SK-N-SH (cell line): ENCODE results near the gene EIF2S2. TPM values are rescaled to one million over a fixed set of nuclear protein-coding genes. Genes with fewer than 3 reads are reported as not detected.
A peak's percentile ranks its signal among the peaks of the same experiment; 100 is the strongest.

Source experiments
- CTCF ChIA-PET: fragments of 300-600, 350-600 bp; formaldehyde crosslinking; extraction: SDS; loops from one replicate; lab custom pipeline; 2021; lab: Yijun Ruan, JAX
- POLR2A ChIA-PET: fragments of 350-600 bp; sonication (Branson Sonifier 250); formaldehyde crosslinking; extraction: SDS; loops from one replicate; lab custom pipeline; 2020; ENCODE audit warnings: antibody characterized with exemption, inconsistent platforms; lab: Yijun Ruan, JAX
- DNase-seq: peaks from one replicate; pipeline ENCODE4 v3.0.0; 2012
- H2AFZ ChIP-seq: fragments of 200-600 bp; sonication (generic); 2 replicates; pipeline ENCODE4 v1.8.1; 2016; ENCODE audit warnings: antibody characterized with exemption, mild to moderate bottlenecking, low read depth
- H3F3A ChIP-seq: fragments of 200-600 bp; sonication (generic); replicated peaks from 2 replicates; pipeline ENCODE3; 2016; ENCODE audit warnings: antibody characterized with exemption, mild to moderate bottlenecking; ENCODE audit not compliant: insufficient read depth
- H3K27ac ChIP-seq, 2 experiments: fragments of 200-500 bp in 1 of 2; fragments of 200-600 bp in 1 of 2; sonication (Bioruptor generic) in 1 of 2; sonication (generic), shearing (Covaris generic) in 1 of 2; 2 replicates each; pipeline versions ENCODE4 v1.5.1 to v1.6.1; 2014 to 2016; ENCODE audit warnings: low read depth in 2 of 2, inconsistent platforms in 1 of 2, low read length in 1 of 2, mild to moderate bottlenecking in 1 of 2, mixed read lengths in 1 of 2
- H3K27me3 ChIP-seq: fragments of 200-600 bp; sonication (generic), shearing (Covaris generic); 2 replicates; pipeline ENCODE4 v1.6.1; 2016; ENCODE audit warnings: mixed run types; ENCODE audit not compliant: insufficient read depth
- H3K36me3 ChIP-seq, 2 experiments: fragments of 200-500 bp in 1 of 2; fragments of 200-600 bp in 1 of 2; sonication (Bioruptor generic) in 1 of 2; sonication (generic) in 1 of 2; replicated peaks in 1 of 2; 2 replicates each; pipeline versions ENCODE3 to v1.5.1; 2014 to 2016; ENCODE audit warnings: low read length in 1 of 2, mild to moderate bottlenecking in 1 of 2; ENCODE audit not compliant: insufficient read depth in 2 of 2, control insufficient read depth in 1 of 2
- H3K4me1 ChIP-seq, 2 experiments: fragments of 200-500 bp in 1 of 2; fragments of 200-600 bp in 1 of 2; sonication (Bioruptor generic) in 1 of 2; sonication (generic), shearing (Covaris generic) in 1 of 2; 2 replicates each; pipeline versions ENCODE4 v1.5.1 to v1.6.1; 2014 to 2016; ENCODE audit warnings: low read depth in 1 of 2, low read length in 1 of 2, mixed run types in 1 of 2; ENCODE audit not compliant: insufficient read depth in 2 of 2, control insufficient read depth in 1 of 2
- H3K4me2 ChIP-seq: fragments of 200-600 bp; sonication (generic), shearing (Covaris generic); 2 replicates; pipeline ENCODE4 v1.6.1; 2017; ENCODE audit warnings: mixed run types
- H3K4me3 ChIP-seq, 2 experiments: fragments of 200-500 bp in 1 of 2; fragments of 200-600 bp in 1 of 2; sonication (Bioruptor generic) in 1 of 2; sonication (generic), shearing (Covaris generic) in 1 of 2; 2 replicates each; pipeline versions ENCODE4 v1.5.1 to v1.8.1; 2014 to 2016; ENCODE audit warnings: low read depth in 2 of 2, inconsistent platforms in 1 of 2, low read length in 1 of 2, mild to moderate bottlenecking in 1 of 2, mixed read lengths in 1 of 2, moderate library complexity in 1 of 2
- H3K79me2 ChIP-seq: fragments of 200-600 bp; sonication (generic); 2 replicates; pipeline ENCODE4 v1.8.1; 2017; ENCODE audit warnings: mild to moderate bottlenecking; ENCODE audit not compliant: insufficient read depth
- H3K9ac ChIP-seq: fragments of 200-600 bp; sonication (generic); 2 replicates; pipeline ENCODE4 v1.6.1; 2017; ENCODE audit warnings: mixed run types
- H3K9me2 ChIP-seq: fragments of 200-600 bp; sonication (generic); 2 replicates; pipeline ENCODE4 v1.6.1; 2017; ENCODE audit warnings: mixed run types
- H3K9me3 ChIP-seq: fragments of 200-600 bp; sonication (generic); 2 replicates; pipeline ENCODE4 v1.6.1; 2017; ENCODE audit warnings: mixed run types, mild to moderate bottlenecking, moderate library complexity
- H4K20me1 ChIP-seq: fragments of 200-600 bp; sonication (generic); 2 replicates; pipeline ENCODE4 v1.6.1; 2017; ENCODE audit warnings: mild to moderate bottlenecking, mixed run types; ENCODE audit not compliant: insufficient read depth
- ELF1 ChIP-seq: IDR thresholded peaks from 2 replicates; pipeline ENCODE4 v1.4.0; 2012
- EZH2phosphoT487 ChIP-seq: fragments of 200-600 bp; sonication (generic); IDR thresholded peaks from 2 replicates; pipeline ENCODE4 v1.6.1; 2017; ENCODE audit warnings: low read depth, mixed run types, mild to moderate bottlenecking, antibody characterized with exemption, moderate library complexity, borderline replicate concordance
- FOXM1 ChIP-seq: IDR thresholded peaks from 2 replicates; pipeline ENCODE4 v1.4.0; 2012; ENCODE audit warnings: low read depth, mild to moderate bottlenecking
- GATA2 ChIP-seq: sonication (generic); formaldehyde crosslinking; IDR thresholded peaks from 2 replicates; pipeline ENCODE4 v1.5.0; 2020; ENCODE audit warnings: mild to moderate bottlenecking, missing genetic modification reagents
- MEF2A ChIP-seq: IDR thresholded peaks from 2 replicates; pipeline ENCODE4 v1.4.0; 2012; ENCODE audit warnings: low read depth, borderline replicate concordance
- NFIC ChIP-seq: IDR thresholded peaks from 2 replicates; pipeline ENCODE4 v1.4.0; 2012; ENCODE audit warnings: borderline replicate concordance
- RCOR1 ChIP-seq: fragments of 150-350 bp; IDR thresholded peaks from 2 replicates; pipeline ENCODE4 v1.6.1; 2017; ENCODE audit warnings: antibody characterized with exemption, low read length
- RFX5 ChIP-seq: IDR thresholded peaks from 2 replicates; pipeline ENCODE4 v1.6.1; 2012; ENCODE audit warnings: mild to moderate bottlenecking, improper control_type of control experiment, low read length
- SIN3A ChIP-seq: IDR thresholded peaks from 2 replicates; pipeline ENCODE4 v1.6.1; 2012; ENCODE audit warnings: low read depth, mild to moderate bottlenecking, low read length, moderate library complexity, borderline replicate concordance
- TCF12 ChIP-seq: IDR thresholded peaks from 2 replicates; pipeline ENCODE4 v1.4.0; 2012
- USF2 ChIP-seq: fragments of 150-350 bp; IDR thresholded peaks from 2 replicates; pipeline ENCODE4 v1.6.1; 2017; ENCODE audit warnings: antibody characterized with exemption, low read length, low read depth, borderline replicate concordance
- WGBS: methylation state at CpG from one replicate; pipeline ENCODE4 v1.1.6; 2017; ENCODE audit warnings: low lambda C conversion rate; 5-methylcytosine and 5-hydroxymethylcytosine counted together
- polyA plus RNA-seq, 3 experiments: library from polyadenylated mRNA; depleted of rRNA; stranded (reverse); fragments of >200 nt; gene quantifications; 2 replicates each; pipeline ENCODE4 v1.2.3, GENCODE V29; 2012
- TF ChIP-seq, protein P1 (sequence below): IDR thresholded peaks from 2 replicates; pipeline ENCODE4 v1.6.1; 2012; ENCODE audit warnings: mild to moderate bottlenecking, low read depth, low read length, moderate library complexity

EIF2S2 gene
- polyA plus RNA-seq, 1 of the 3 experiments (the other 2 are of a cell fraction), result 50.7 TPM

DNA sequence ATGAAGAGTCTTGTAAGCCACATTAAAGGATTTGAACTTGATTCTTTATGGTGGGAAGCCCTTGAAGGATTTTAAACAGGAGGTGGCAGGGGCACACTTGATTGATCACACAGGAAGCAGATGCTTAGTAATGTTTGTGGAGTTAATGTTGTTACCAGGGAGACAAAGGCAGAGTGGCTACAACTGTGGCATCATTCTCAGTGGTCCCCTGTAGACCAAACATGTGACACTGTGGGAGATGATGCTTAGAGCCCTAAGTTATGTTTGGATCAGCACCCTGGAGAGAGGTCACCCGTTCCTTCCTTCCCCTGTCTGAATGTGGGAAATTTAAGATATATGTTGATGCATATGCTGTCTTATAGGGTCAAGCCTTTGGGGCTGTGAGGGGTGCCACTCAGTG, 53.2 kb downstream of the EIF2S2 start:
- no peak overlapping the region for H3K4me2 ChIP-seq
- no peak overlapping the region for H3K4me3 ChIP-seq
- DNase-seq, result no peak
- H2AFZ ChIP-seq, result no peak overlapping the region
- peaks cover 99% of the 10 kb centered on the region for H4K20me1 ChIP-seq
- H3K4me1 ChIP-seq, result peaks cover 0 to 49% of the 10 kb centered on the region in 2 experiments; a peak in 2 of 4 replicates
- peaks cover 97% of the 10 kb centered on the region for H3K79me2 ChIP-seq
- TF ChIP-seq, protein P1, sequence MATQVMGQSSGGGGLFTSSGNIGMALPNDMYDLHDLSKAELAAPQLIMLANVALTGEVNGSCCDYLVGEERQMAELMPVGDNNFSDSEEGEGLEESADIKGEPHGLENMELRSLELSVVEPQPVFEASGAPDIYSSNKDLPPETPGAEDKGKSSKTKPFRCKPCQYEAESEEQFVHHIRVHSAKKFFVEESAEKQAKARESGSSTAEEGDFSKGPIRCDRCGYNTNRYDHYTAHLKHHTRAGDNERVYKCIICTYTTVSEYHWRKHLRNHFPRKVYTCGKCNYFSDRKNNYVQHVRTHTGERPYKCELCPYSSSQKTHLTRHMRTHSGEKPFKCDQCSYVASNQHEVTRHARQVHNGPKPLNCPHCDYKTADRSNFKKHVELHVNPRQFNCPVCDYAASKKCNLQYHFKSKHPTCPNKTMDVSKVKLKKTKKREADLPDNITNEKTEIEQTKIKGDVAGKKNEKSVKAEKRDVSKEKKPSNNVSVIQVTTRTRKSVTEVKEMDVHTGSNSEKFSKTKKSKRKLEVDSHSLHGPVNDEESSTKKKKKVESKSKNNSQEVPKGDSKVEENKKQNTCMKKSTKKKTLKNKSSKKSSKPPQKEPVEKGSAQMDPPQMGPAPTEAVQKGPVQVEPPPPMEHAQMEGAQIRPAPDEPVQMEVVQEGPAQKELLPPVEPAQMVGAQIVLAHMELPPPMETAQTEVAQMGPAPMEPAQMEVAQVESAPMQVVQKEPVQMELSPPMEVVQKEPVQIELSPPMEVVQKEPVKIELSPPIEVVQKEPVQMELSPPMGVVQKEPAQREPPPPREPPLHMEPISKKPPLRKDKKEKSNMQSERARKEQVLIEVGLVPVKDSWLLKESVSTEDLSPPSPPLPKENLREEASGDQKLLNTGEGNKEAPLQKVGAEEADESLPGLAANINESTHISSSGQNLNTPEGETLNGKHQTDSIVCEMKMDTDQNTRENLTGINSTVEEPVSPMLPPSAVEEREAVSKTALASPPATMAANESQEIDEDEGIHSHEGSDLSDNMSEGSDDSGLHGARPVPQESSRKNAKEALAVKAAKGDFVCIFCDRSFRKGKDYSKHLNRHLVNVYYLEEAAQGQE, result peak; percentile 91
- no peak for TF ChIP-seq RFX5
- H3F3A ChIP-seq, result no peaks in the 10 kb centered on the region
- H3K9ac ChIP-seq, result no peak overlapping the region
- ChIA-PET POLR2A (no interaction called here), CTCF (interaction anchor here (2.3 to 3.3 kb wide), 2 partner anchors 11 to 196 kb away, joined by 12 to 13 read pairs; no protein-coding TSS in a partner anchor)
- peak overlapping the region in 1 of 2 experiments; percentile 86; a peak in 1 of 4 replicates for H3K27ac ChIP-seq
- H3K9me3 ChIP-seq, result no peaks in the 10 kb centered on the region
- peaks cover 3 to 5% of the 10 kb centered on the region in 2 experiments for H3K36me3 ChIP-seq
- 100% methylated on average over 1 of the region's 1 CpG for WGBS
- no peaks in the 10 kb centered on the region for H3K27me3 ChIP-seq
- no peaks in the 10 kb centered on the region for H3K9me2 ChIP-seq

DNA sequence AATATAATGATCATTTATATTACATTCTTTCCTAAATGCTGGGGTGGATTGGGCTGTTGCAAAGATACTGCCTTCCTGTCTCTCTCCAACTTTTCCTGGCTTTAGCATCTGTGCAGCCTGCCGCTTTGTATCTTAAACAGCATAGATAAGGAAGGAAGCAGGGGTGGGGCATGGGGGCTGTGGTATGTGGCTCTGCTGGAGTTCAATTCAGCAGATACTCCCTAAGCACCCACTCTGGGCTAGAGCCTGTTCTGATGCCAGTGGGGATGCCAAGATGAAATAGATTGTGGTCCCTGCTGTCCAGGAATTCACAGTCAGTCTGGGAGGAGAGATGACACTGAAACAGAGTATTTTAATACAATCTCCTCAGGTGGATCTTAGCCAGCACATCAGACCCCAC, 56.8 kb downstream of the EIF2S2 start:
- TF ChIP-seq GATA2 (peak; percentile 56; the same call in 1 of the 2 replicates), RCOR1 (peak; percentile 52), TCF12 (0 out of 2 replicates have a peak, but pooled peaks have one; percentile 14), MEF2A (no peak), NFIC (no peak)
- POLR2A ChIA-PET, result no interaction called here
- Histone ChIP-seq H3K9me2 (no peaks in the 10 kb centered on the region), H3K9me3 (no peaks in the 10 kb centered on the region), H3K79me2 (peaks cover 96% of the 10 kb centered on the region), H3K27ac (peak overlapping the region in 1 of 2 experiments; percentile 64; a peak in 2 of 4 replicates), H3K4me2 (no peak overlapping the region), H4K20me1 (peaks cover 99% of the 10 kb centered on the region), H3K4me3 (no peak overlapping the region), H3K27me3 (no peaks in the 10 kb centered on the region), H3F3A (no peaks in the 10 kb centered on the region), H2AFZ (no peak overlapping the region), H3K4me1 (peaks cover 0 to 31% of the 10 kb centered on the region in 2 experiments; a peak in 2 of 4 replicates), H3K9ac (no peak overlapping the region), H3K36me3 (peaks cover 2 to 3% of the 10 kb centered on the region in 2 experiments)
- DNase-seq, result peak; percentile 63
- 95% methylated on average over 1 of the region's 1 CpG for WGBS
- CTCF ChIA-PET, result interaction anchor here (1.4 to 2.1 kb wide), 2 partner anchors 14 to 33 kb away, joined by 3 to 11 read pairs; no protein-coding TSS in a partner anchor

- WGBS, result 95% methylated on average over 2 of the region's 2 CpGs
- POLR2A ChIA-PET, result no interaction called here
- peaks cover 97% of the 10 kb centered on the region for H3K79me2 ChIP-seq
- no peak for TF ChIP-seq FOXM1
- TF ChIP-seq SIN3A, result no peak
- TF ChIP-seq ELF1, result no peak
- no peak for TF ChIP-seq EZH2phosphoT487
- TF ChIP-seq USF2, result no peak
- TF ChIP-seq, protein P1, result no peak
- TF ChIP-seq MEF2A, result no peak
Observed at GRCh38 chr20:34052414-34052813, 59.6 kb downstream of the EIF2S2 start.

More at GRCh38 chr20:34052414-34052813, 59.6 kb downstream of the EIF2S2 start:
- Histone ChIP-seq H3K4me1 (peaks cover 0 to 19% of the 10 kb centered on the region in 2 experiments; a peak in 2 of 4 replicates), H3F3A (no peaks in the 10 kb centered on the region), H3K4me2 (no peak overlapping the region), H3K36me3 (peaks cover 0 to 3% of the 10 kb centered on the region in 2 experiments), H2AFZ (no peak overlapping the region), H3K9ac (no peak overlapping the region), H3K4me3 (no peak overlapping the region), H4K20me1 (peaks cover 96% of the 10 kb centered on the region), H3K9me3 (no peaks in the 10 kb centered on the region), H3K27ac (no peak overlapping the region; a peak in 1 of 4 replicates), H3K9me2 (no peaks in the 10 kb centered on the region), H3K27me3 (no peaks in the 10 kb centered on the region)
- CTCF ChIA-PET, result interaction anchor here (1.0 kb wide), 1 partner anchor 189 kb away, joined by 3 read pairs; no protein-coding TSS in a partner anchor
- no peak for DNase-seq
